GM19324 (cell line): ENCODE results near the gene SEPTIN1.

Experiments
- ATAC-seq: cut with Tn5 transposase; IDR thresholded peaks from one replicate; pipeline ENCODE4 v1.9.1; 2021; ENCODE audit warnings: mild to moderate bottlenecking, moderate library complexity; ENCODE audit not compliant: unreplicated experiment, low FRiP score

The SEPTIN1 gene

DNA sequence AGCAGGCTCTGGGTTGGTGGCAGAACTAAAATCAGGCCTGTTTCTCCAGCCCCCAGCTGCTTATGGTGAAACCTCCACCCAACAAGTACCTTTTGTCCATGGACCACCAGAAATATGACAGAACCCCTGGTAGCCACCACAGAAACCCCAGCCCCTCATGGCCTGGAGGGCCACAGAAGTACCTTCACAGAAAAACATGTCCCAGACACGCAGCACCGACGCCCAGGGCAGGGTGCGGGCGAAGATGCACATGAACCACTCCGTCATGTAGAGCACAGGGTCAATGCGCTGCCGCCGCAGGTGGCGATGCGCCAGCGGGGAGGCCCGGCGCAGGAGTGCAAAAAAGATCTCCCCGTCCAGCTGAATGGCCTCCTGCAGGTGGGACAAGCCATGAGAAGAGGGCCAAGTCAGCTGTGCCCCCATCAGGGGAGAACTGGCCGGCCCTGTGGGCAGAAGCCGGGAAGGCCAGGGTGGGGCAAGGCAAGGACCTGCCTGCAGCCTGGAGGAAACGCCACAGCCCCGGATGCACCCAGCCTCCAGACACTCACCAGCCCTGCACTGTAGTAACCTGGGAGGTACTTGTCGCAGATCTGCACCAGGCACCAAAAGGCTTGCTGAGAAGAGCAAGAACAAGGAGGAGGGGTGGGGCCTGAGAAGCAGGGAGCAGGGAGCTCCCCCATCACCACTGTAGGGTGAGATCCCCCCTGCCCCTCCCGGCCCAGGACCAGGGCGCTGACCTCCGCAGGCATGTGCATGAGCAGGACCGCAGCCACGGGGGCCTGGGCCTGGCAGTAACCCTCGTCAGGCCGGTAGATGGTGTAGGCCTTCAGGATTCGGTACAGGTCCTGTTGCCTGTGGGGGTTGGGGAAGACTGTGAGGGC lies 23.1 kb downstream of the SEPTIN1 start:
- ATAC-seq = no peak

DNA sequence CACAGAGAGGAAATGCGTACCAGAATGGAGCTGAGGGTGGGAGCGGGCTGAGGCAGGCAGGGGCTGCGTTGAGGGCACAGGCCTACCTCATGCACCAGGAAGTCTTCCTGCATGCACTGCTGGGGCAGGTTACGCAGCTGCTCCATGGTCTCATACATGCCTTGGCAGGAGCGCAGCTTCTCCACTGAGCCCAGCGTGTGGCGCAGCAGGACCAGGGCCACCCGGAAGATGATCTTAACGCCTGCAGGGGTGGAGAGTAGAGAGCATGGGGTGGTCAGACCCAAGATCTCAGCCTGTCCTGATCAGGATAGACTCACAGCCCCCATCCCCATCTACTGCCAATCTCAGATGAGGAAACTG lies 23.8 kb downstream of the SEPTIN1 start:
- no peak for ATAC-seq

DNA sequence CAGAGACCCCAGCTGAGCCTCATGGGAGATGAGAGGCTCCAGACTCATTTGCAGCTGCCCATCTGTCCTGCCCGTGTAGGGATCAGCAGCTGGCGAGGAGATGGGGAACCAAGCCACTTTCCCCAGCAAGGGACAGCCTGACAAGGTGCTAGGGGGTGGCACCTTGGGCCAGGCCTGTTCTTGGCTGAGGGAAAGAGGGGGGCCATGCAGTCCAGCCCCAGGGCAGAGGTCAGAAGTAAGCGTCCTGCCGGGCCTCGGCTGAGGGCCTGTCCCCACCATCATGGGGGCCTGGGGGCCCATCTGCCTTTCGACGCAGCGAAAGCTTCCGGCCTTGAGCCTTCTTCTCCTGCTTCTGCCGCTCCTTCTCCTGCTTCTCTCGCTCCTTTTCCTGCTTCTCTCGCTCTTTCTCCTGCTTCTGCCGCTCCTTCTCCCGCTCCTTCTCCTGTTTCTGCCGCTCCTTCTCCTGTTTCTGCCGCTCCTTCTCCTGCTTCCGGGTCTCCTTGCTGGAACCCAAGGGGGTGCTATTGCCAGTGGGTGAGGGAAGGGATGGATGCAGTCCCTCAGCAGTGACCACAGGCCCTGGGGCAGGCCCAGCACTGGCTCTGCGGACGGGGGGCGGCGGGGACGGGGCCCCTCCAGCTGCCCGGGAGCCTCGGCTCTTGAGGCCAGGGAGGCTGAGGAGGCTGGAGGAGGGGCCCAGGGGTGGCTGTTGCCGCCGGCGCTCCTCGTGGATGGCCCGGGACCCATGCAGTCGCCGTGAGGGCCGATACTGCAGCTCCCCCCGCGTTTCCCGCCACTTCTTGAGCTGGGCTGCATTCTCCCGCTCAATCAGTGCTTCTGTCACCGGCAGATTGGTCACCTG lies 24.4 kb downstream of the SEPTIN1 start:
- no peak for ATAC-seq

- ATAC-seq = no peak
Observed at GRCh38 chr16:30357085-30357714, 25.2 kb downstream of the SEPTIN1 start.

DNA sequence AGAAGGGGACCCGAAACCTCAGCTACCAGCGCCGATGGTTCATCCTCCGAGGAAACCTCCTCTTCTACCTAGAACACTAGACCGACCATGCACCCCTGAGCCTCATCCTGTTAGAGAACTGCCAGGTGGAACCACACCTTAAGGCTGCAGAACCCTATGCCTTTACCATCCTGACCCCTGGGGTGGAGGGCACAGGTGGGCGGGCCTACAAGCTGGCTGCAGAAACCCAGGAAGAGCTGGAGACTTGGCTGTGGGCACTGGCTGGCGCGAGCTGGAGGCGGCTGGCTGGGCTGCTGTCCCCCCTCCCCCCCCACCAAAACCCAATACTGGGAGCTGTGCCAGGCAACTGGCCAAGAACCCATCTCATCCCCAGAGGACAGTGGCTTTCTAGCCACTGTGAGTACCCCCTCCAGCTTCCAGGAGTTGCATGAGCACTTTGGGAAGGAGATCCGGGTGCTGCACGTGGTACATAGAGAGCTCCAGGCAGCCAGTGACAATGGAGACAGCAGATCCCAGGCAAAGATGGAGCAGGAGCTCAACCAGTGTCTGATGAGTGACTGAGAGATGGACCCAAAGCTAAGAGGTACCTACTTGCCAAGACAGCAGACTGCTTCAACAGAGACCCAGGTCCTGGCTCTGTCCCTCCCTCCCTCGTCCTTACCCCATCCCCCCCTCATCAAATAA lies 25.8 kb downstream of the SEPTIN1 start:
- no peak for ATAC-seq

DNA sequence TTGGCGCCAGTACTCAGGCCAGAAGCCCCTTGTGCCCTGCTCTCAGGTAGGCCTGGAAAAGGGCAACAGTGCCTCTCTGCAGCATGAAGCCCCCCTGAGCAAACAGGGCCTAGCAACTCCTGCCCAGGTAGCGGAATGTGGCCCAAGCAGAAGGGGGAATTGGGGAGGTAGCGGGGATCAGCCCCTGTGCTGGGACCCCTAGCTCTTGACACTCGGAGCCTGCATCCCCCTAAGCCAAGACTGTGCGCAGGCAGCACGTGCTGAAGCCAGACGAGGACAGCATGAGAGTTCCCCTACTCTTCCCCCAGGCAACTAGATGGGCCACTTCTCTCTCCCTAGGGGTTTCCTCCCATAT lies 26.4 kb downstream of the SEPTIN1 start:
- no peak for ATAC-seq

- peak; percentile 77 for ATAC-seq
Observed at GRCh38 chr16:30355144-30355953, 27.0 kb downstream of the SEPTIN1 start, which contains the start of gene CD2BP2. TSS of gene CD2BP2 (minus strand) at chr16:30355308. CDS start at chr16:30354681, 627 bp downstream.

GRCh38 chr16:30354423-30355143 lies 27.8 kb downstream of the SEPTIN1 start:
- ATAC-seq = no peak

DNA sequence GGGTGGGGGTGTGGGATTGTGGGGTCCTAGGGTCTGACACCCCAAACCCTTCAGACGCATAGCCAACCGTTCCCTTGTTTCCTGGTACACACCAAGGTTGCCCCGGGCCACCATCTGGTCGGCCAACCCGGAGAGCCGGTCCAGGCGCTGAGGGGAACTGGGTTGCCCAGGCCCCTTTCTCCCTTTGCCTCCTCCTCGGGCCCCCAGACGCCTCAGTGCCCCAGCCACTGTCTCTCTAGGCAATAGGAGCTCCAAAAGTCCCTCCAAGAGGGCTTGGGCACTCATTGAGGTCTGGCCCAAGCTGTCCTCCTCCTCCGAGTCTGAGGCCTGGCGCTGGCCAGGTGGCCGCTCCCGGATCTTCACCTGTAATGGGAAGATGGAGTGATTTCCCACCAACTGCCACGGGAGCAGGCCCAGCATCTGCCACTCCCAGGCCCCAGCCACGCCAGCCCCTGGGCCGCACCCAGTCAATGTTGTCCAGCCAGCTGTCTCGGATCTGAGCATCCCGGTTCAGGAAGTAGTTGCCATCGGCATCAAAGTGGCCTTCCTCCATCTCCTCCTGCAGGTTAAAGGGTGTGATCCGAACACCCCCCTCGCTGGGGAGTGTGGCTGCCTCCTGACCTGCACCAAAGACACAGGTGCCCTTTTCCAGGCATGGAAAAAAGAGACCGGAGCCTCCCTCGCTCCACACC lies 28.8 kb downstream of the SEPTIN1 start:
- ATAC-seq = no peak

DNA sequence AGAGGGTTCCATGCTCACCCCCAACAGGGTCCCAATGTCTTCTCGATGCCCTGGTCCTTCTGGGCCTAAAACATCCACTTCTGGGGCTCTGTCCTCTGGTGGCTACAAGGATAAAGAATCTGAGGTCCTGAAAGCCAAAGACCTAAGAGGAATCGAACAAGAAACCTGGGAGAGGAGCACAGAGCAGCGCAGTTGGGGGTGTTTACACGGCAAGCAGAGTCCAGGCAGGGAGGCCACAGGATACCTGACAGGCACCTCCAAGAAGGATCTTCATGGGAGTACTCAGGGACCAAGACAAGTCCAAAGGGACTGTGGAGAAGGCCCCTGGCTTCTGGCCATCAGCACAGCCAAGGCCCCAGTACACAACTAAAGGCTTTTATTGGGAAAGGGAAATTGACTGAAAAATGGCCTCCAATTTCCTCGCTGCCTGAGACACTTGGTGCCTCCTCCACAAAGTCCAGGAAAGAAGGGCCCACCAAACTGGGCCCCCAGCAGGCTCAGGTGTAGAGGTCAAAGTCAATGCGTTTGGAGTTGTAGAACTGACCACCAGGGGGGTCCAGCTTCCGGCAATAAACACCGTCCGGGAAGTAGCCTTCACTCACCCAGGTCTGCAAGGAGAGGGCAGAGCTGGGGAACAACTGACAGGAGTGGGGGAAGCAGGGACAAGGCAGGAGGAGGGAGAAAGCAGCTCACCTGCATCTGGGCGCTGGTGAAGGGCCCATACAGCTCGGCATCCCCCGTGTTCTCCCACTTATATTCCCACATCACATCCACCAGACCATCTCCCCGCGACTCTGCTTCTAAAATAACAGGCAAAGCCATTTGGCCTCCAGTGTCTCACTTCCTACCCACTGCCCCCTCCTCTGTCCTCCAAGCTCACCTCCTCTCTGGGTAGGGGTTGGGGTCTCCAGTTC lies 29.6 kb downstream of the SEPTIN1 start:
- ATAC-seq = no peak

GRCh38 chr16:30351586-30352419 lies 30.6 kb downstream of the SEPTIN1 start:
- no peak for ATAC-seq

GRCh38 chr16:30351001-30351441 lies 31.3 kb downstream of the SEPTIN1 start:
- ATAC-seq = no peak

DNA sequence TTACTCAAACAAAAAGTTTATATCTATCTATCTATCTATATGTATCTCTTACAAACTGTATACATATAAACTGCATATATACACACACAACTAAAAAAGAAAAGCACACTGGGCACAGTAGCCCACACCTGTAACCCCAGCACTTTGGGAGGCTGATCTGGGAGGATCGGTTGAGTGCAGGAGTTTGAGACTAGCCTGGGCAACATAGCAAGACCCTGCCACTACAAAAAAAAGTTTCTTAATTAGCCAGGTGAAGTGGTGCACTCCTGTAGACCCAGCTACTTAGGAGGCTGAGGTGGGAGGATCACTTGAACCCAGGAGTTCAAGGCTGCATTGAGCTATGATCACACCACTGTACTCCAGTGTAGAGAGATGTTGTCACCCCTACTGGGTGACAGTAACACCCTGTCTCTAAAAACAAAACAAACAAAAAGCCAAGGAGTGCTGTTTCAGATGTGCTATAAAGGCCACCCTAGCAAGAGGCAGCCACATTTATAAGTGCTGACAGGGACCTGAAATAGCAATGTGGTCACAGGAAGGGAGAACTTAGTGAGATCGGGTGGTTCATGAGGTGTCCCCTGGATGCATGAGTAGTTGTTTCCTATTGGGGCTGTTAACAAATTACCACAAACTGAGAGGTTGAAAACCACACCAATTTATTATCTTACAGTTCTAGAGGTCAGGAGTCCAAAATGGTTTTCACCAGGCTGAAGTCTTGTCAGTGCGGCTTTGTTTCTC lies 32.1 kb downstream of the SEPTIN1 start:
- ATAC-seq = peak; percentile 36

- no peak for ATAC-seq
Observed at GRCh38 chr16:30349675-30350074, 32.7 kb downstream of the SEPTIN1 start.

DNA sequence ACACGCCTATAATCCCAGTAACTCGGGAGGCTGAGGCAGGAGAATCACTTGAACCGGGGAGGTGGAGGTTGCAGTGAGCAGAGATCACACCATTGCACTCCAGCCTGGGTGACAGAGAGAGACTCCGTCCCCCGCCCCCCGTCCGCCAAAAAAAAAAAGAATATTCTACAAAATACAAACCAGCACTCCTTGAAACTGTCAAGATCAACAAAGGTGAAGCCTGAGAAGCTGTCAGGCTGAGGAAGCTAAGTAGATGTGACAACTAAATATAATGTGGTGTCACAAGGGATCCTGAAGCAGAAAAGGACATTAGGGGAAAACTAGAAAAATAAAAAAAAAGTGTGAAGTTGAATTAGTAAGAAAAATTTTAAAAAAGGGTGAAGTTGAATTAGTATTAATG lies 33.4 kb downstream of the SEPTIN1 start:
- no peak for ATAC-seq

GRCh38 chr16:30348113-30348512 lies 34.2 kb downstream of the SEPTIN1 start:
- ATAC-seq = no peak
